Suppressor macrophage (primary cell): ENCODE measurements around the gene NPFFR1.
"Not testable (repeated sequence)": the region's sequence is repeated elsewhere in the genome, so short reads cannot be mapped to it uniquely, and the experiment has no call there.

Experiments
- DNase-seq, 4 experiments: peaks; one replicate each; pipeline ENCODE4 v3.0.0-alpha.2; 2020 to 2022

The NPFFR1 gene

DNA sequence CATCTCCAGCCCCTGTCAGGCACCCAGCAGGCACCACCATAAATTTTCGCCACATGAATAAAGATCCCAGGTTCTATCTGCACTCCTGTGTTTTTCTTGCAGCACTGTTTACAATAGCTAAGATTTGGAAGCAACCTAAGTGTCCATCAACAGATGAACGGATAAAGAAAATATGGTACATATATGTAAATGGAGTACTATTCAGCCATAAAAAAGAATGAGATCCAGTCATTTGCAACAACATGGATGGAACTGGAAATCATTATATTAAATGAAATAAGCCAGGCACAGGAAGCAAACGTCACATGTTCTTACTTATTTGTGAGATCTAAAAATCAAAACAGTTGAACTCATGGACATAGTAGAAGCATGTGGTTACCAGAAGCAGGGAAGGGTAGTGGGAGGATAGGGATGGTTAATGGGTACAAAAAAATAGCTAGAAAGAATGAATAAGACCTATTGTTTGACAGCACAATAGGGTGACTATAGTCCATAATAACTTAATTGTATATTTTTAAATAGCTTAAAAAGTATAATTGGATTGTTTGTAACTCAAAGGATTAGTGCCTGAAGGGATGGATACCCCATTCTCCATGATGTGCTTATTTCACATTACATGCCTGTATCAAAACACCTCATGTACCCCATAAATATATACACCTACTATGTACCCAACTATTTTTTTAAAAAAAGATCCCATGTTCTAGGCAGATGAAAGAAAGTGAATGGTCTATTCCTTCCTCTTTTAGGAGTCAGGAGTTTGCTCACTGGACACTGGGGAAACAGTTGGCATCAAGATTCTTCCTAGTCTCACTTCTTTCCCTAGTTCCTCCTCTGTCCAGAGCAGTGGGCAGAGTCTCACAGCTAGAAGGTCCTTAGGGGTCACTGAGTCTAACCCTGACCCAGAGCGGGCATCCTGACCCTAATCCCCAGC, 1.0 kb upstream of the NPFFR1 start:
- DNase-seq, result peak in 3 of 4 experiments; percentile 45 to 61 (median 61)

DNA sequence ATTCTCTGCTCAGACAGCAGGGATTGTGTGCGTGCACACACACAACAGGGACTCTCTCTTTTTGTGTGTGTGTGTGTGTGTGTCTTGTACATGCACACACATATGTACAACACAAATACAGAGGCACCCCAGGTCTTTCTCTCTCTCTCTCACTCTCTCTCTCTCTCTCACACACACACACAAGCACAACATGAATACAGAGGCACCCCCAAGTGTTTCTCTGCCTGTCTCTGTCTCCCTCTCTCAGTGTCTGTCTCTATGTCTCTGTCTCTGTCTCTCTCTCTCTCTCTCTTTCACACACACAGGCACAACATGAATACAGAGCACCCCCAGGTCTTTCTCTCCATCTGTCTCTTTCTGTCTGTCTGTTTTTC, 746 bp downstream of the NPFFR1 start:
- no peak for DNase-seq

DNA sequence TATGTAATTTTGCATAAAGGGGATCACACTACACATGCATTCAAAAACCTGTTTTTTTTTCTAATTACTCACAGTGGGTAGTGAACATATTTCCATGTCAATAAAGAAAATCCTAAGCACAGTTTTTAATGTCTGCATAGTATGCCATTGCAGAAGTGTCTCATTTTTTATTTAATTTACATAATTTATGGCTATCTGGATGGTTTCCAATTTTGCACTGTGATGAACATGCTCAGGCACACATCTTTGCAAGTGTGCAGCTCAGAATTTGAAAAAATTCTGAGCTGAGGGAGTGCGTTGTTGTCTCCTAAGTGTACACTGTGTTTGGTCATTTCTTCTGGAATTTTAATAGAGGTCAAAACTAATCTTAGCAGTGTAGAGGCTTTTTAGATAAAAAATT, 2.2 kb downstream of the NPFFR1 start:
- no peak for DNase-seq

DNA sequence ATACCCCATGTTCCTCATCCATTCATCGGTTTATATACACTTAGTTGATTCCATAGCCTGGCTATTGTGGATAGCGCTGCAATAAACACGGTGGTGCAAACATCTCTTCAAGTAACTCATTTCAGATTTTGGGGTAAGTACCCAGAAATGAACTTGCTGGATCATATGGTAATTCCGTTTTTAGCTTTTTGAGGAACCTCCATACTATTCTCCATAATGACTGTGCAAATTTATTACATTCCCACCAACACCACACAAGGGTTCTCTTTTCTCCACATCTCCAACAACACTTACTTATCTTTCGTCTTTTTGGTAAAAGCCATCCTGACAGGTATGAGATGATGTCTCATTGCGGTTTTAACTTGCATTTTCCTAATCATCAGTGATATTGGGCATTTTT, 3.7 kb downstream of the NPFFR1 start:
- DNase-seq, result peak in 1 of 4 experiments; percentile 64

DNA sequence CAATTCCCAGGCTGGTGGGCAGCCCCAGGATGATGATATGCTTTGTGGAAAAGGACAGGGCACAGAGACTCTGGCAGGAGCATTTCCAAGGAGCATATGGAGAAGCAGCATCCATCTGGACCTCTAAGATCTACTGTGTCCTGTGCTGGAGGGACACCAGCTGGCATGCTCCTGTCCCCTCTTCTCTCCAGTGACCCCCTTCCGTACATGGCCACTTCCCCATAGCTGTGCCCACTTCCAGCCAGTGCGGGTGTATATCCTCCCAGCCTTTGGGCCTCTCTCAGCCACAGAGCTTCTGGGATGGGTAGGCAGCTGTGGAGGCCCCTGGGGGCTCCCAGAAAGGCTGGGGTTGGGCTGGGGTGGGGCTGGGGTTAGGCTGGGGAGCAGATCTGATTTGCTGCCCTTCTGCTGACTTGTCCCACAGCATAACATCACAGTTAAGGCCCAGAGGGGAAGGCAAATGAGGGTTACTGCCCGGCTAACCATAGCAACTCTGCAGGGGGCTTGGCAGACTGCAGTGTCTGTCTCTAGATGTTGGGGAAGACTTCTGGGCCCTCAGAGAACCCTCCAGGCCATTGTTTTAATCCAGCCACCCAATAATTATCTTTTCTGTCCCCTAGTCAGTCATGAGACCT, 6.3 kb downstream of the NPFFR1 start:
- no peak for DNase-seq

DNA sequence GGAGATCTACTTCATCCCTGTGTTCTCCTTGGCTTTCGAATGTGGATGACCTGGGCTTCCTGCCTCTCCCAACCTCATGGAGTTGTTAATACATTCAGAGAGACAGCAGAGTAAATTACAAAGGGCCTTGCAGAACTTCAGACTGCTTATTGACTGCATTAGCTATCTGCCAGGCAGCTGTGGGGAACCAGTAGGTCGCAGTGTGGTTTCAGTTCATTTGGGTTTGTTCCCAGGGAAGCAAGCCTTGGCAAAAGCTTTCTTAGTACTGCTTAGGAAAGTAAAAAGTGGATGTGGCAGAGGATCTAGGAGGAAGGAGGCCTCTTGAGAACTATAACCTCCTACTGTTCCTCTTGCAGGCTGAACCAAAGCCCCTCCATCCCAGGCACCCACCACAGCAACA, 9.2 kb downstream of the NPFFR1 start:
- DNase-seq, result peak; percentile 60 to 84 (median 72)

DNA sequence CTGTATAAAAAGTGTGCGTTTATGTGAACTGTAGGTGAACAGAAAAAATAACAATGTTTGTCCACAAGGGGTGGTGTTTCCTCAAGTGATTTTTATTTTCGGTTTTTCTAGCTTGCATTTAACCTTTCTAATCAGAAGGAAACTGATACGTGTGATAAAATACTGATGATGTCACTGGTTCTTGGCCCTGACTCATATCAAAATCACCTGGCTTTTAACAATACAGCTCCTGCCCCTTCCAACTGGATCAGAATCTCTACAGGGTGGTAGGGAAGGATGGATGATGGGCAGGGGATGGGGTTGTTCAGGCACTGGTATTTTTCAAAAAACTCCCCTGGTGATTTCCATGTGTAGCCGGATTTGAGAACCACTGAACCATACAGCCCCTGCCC, 10.9 kb downstream of the NPFFR1 start:
- peak in 2 of 4 experiments; percentile 35 to 45 for DNase-seq

DNA sequence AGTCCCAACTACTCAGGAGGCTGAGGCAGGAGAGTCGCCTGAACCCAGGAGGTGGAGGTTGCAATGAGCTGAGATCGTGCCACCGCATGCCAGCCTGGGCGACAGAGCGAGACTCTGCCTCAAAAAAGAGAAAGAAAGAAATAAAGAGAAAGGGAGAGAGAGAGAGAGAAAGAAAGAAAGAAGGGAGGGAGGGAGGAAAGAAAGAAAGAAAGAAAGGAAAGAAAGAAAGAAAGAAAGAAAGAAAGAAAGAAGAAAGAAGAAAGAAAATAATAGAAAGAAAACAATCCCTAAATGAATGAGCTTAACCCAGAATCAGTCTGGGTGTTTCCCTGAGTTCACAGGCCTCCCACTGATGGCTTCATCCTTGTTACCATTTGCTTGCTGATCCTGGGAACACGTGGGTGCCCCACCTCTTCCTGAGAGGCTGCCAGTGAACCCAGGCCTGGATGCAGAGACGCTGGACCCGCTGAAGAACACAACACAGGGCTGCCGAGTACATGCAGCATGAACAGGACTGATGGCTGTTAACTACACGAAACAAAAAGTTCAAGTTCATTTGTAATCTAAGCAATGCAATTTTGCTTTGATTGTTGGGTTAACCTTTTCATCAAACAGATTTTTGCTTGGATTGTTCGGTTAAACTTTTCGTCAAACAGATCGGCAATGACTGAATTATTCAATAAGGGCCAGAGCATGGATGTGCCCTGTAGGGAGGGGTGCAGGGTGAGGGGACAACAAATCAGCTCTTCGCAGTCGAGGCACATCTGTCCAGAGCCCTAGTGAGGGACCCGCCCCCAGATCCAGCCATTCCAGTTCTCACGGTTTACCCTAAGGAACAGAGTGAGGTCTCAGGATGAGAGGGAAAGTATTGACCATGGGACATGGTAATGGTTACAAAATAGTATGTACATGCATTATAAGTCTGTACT, 11.5 kb downstream of the NPFFR1 start:
- no peak for DNase-seq

DNA sequence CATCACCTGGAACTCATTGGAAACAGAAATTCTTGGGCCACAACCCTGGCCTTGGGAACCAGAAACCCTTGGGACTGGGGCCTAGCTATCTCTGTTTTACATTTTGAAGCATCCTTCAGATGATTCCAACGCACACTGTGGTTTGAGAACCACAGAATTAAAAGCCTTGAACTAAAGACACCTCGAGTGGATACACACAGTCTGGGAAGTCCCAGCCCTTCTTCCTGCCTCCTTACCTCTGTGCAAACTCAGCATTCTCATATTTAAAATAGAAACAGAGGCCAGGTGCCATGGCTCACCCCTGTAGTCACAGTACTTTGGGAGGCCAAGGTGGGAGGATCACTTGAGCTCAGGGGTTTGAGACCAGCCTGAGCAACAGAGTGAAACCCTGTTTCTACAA, 12.9 kb downstream of the NPFFR1 start:
- DNase-seq, result no peak

DNA sequence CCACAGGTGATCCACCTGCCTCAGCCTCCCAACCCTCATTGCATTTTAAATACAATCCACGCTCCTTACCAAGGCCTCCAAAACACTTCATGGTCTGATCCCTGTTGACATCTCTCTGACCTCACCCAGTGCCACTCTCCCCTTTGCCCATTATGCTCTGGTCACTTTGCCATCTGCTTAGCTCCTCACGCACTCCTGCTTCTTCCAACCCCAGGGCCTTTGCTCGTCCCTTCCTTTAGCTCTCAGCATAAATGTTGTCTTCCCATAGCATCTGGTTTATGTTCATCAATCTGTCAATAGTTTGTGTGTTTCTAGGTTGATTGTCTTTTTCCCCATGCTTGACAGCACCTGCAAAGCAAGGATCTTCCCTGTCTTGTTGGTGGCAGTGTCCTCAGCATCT, 14.1 kb downstream of the NPFFR1 start:
- no peak for DNase-seq

DNA sequence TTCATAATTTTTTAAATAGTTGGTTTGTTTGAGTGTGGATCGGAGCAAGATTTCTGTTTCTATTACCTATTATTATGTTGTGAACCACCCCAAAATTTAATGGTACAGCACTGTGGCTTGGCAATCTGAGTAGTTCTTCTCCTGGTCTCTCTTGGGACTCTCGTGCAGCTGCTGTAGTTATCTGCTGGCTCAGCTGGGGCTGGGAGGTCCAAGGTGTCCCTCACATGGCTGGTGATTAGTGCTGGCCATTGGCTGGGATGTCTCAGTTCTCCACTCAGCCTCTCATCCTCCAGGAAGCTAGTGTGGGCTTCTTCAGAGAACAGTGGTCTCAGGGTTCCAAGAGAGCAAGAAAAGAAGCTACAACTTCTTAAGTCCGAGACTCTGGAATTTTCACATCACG, 15.4 kb downstream of the NPFFR1 start:
- no peak for DNase-seq

DNA sequence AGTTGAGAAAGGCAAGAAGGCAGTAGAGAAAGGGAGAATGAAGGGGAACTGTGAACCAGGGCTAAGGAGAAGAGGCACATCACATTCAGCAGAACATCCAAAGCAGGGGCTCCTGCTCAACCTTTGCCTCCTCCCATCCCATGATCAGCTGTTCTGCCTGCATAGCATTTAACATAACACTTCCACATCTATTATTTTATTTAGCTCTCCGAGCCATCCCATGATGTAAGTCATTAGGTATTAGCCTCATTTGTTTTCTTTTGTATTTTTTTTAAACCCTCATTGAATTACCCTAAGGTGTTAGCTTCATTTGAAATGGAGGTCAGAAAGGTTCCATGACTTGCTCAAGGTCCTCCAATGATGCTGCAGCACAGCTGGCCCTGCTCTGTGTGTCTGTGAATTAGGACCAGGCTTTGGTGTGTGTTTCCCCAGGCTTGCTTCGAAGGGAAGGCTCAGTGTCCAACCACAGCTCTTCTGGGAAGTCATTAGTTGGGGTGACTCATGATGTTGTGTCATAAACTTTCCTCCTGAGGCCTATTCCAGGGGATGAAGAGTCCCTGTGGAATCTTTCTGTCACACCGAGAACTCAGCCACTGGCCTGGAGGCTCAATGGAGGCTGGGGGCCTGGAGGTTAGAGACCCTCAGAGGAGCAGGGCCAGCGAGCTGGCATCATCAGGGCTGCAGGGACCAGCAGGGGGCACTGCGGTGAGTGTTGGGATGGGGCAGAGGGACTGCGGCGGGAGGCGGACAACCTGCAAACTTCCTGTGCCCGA, 16.5 kb downstream of the NPFFR1 start:
- DNase-seq, result peak in 3 of 4 experiments; percentile 46 to 60 (median 51)

DNA sequence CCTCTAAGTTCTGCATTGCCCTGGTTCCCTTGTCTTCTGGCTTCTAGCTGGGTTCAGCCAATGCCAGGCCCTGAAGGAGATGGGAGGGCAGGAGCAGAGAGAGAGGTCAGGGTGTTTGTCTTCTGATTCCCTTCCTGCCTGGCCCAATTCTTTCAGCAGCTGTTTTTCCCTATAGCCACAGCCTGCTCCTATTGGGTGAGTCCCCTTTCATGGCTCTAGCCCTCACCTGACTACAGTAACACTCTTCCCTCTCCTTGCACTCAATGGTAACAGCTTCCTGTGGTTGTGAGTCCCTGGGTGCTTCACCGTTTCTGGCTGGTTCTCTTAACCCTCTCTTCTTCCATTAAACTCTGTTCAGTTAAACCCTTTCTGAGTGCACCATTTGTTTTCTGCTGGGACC, 17.1 kb downstream of the NPFFR1 start:
- DNase-seq, result no peak

DNA sequence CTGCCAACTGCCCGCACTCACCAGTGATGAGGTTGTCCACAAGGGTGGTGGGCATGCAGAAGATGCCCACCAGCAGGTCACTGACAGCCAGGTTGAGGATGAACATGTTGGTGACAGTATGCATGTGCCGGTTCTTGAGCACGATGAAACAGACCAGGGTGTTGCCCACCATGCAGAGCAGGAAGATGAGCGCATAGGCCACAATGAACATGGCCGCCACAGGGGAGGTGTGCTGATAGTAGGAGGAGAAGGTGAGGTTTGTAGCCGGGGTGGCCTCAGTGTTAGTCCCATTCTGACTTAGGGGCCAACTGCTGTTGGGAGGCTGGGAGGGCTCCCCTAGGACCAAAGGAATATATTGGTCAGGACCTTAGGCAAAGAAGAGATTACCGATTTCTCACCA, 17.7 kb downstream of the NPFFR1 start:
- no peak for DNase-seq

DNA sequence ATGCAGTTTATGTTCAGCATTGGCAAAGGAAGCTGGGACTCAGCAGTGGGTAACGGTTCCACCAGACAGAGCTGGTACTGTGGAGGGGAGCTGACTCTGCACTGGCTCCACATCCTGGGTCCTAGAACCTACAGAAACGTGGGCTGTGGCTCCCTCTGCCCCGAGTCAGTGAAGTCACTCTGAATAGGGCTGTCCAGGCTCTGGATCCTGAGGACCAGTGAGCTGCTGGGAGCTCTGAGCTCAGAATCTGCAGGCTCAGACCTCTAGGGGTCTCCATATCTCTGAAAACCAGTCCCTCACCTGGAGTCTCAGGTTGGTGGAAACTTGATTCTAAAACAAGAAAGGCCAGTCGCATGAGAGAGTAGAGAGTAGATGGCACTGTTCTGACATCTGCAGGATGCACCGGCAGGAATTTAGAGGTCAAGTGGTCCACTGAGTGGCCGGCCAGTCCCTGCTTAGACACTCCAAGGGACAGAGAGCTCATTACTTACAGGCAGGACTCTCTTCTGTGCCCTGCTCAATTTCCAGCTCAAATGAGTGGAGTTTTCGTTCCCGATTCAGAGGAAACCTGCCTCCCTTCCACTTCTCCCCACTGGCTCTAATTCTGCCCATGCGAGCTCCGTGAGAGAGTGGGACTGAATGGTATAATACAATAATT, 18.6 kb downstream of the NPFFR1 start:
- no peak for DNase-seq

DNA sequence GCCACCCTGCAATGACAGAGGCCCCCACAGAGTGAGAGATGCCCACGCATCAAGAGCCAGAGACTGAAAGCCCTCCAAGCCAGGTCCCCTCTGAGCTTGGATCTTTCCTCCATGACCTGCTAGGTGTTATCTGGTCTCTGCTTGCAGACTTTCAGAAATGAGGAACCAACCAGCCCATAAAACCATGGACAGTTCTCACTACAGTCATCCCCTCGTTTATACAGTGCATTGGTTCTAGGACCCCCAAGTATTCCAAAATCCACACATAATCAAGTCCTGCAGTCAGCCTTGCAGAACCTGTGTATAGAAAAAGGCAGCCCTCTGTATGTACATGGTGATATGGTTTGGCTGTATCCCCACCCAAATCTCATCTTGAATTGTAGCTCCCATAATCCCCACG, 23.1 kb downstream of the NPFFR1 start:
- DNase-seq, result no peak

DNA sequence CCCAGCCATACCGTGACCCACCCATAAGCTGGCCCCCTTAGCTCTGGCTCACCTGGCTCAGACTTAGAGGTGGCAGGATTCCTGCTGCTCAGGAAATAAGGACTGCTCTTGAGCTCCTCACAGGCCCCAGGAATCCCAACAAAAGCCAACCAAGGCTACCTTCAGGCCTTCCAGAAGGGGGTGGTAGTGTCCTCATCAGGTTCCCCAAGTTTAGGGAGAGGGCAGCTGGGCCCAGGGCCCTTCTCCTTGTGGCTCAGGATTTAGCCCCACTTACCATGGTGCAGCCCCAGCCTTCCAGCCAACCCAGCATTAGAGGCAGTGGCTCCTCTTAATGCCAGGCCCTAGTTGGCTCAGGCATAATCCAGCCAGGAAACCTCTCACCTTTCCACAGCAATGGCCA, 23.5 kb downstream of the NPFFR1 start:
- no peak for DNase-seq

DNA sequence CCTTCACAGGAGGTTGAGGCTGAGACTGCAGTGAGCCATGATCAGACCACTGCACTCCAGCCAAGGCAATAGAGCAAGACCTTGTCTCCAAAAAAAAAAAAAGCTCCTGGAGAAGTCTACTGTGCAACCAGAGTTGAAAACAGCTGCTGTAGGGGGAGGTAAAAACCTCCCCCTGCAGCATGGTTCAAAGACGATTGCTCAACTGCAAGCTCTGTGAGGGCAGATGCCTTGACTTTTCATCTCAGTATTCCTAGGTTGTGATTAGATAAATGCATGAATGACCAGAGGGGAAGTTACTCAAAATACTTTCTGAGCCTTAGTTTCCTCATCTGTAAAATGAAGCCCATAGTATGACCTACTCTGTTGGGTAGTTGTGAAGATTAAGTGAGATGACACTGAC, 25.6 kb downstream of the NPFFR1 start:
- no peak for DNase-seq

DNA sequence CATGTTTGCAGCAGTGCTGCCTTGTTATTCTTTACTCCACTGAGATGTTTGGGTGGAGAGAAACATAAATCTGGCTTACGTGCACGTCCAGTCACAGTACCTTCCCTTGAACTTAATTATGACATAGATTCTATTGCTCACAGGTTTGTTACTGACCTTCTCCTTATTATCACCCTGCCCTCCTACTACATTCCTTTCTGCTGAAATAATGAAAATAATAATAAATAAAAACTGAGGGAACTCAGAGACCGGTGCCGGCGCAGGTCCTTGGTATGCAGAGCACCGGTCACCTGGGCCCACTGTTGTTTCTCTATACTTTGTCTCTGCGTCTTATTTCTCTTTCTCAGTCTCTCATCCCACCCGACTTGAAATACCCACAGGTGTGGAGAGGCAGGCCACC, 26.0 kb downstream of the NPFFR1 start:
- not testable (repeated sequence) for DNase-seq

DNA sequence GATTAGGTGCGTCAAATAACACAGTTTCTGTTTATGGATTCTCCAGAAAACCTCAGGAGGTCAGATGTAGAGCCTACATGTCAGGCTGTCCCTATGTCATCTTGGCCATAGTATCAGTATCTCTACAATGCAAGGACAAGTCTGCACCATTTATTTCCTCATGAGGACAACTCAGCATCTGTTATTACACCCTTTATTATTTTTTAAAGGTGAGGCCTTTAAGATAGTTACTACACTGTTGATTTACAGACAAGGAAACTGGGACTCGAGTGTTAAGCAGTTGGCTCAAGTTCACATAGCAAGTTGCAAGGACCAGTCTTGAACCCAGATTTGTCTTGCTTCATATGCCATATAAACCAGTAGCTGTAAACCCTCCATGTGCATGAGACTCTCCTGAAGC, 27.3 kb downstream of the NPFFR1 start:
- no peak for DNase-seq
